Hair follicle dermal papilla cell (primary cell): ENCODE data around the gene PSMG3. TPM values are rescaled to one million over a fixed set of nuclear protein-coding genes. Genes with fewer than 3 reads are reported as not detected.

Source experiments
- total RNA-seq: library from RNA; depleted of rRNA; stranded (reverse); fragments of >200 nt; gene quantifications from 2 replicates; pipeline ENCODE4 v1.2.3, GENCODE V29; 2012

Gene PSMG3
- total RNA-seq: 19.4 and 20.3 TPM in 2 replicates

GRCh38 chr7:1569833-1570632 is at the start of gene PSMG3:
PSMG3 (minus strand) TSS chr7:1570032; CDS start chr7:1569339, 693 bp downstream.

GRCh38 chr7:1555813-1556543 is 13.9 kb downstream of the PSMG3 start, which contains the start of gene TMEM184A:
TMEM184A (minus strand) TSS chr7:1556205; CDS start chr7:1555484, 721 bp downstream.

Other genes starting within 250 kb of the PSMG3 start
- 13.4 and 17.2 TPM in 2 replicates for gene MICALL2, start 110.6 kb downstream of the PSMG3 start, total RNA-seq
- 64.7 and 67.3 TPM in 2 replicates for gene INTS1, start 65.6 kb downstream of the PSMG3 start, total RNA-seq
- gene MAFK, start 39.3 kb downstream of the PSMG3 start, total RNA-seq: 17.5 and 20.1 TPM in 2 replicates
- 0.36 and 0.49 TPM in 2 replicates for gene TMEM184A, start 13.8 kb downstream of the PSMG3 start, total RNA-seq
- gene ELFN1, start 100.2 kb upstream of the PSMG3 start, total RNA-seq: 21.4 and 36.8 TPM in 2 replicates